ENCODE measurements around the gene ZFP36L2. TPM values are rescaled to one million over a fixed set of nuclear protein-coding genes. Genes with fewer than 3 reads are reported as not detected.
A peak's percentile ranks its signal among the peaks of the same experiment; 100 is the strongest.

The ZFP36L2 gene
- total and polyA plus RNA-seq, 10 of the 15 experiments (the other 5 are each of a cell fraction or from before 2014, with no cell fraction given) = 4.3 to 64.9 (median 19.5) TPM

- FAIRE-seq = peak; percentile 71
- ATAC-seq = peak; percentile 76
- in situ Hi-C loops (cut with MboI) = no loop called here
- Histone ChIP-seq H4K20me1 (ENCODE audit: control insufficient read depth, insufficient read depth) (no peaks in the 10 kb centered on the region), H2AFZ (ENCODE audit: control insufficient read depth, low read depth, low read length) (peak overlapping the region; percentile 66), H3K79me2 (ENCODE audit: control insufficient read depth, insufficient read depth, low read length) (no peaks in the 10 kb centered on the region), H3K9ac (ENCODE audit: control insufficient read depth, insufficient read depth, low read length) (peak overlapping the region; percentile 51), H3K4me2 (ENCODE audit: control insufficient read depth, insufficient read depth) (peak overlapping the region; percentile 71), H3K27me3 (replicated peaks in 1 of 2; ENCODE audit: control insufficient read depth in 2 of 2, insufficient read depth in 2 of 2, low read length in 1 of 2) (no peaks in the 10 kb centered on the region), H3K4me1 (ENCODE audit: control insufficient read depth, insufficient read depth, low read length) (peaks cover 17% of the 10 kb centered on the region), H3K9me3 (replicated peaks; ENCODE audit: control insufficient read depth, insufficient read depth, low read length) (no peaks in the 10 kb centered on the region), H3K27ac (ENCODE audit: control insufficient read depth, insufficient read depth) (peak overlapping the region; percentile 70), H3K36me3 (ENCODE audit: control insufficient read depth in 2 of 2, insufficient read depth in 2 of 2, low read length in 1 of 2) (no peaks in the 10 kb centered on the region; a peak in 2 of 4 replicates), H3K4me3 (no peak overlapping the region)
- intact Hi-C loops (cut with micrococcal nuclease; ENCODE audit: unreplicated experiment) = no loop called here
- ChIA-PET POLR2A (interaction anchor here (0.5 to 1.0 kb wide), 4 partner anchors 16 to 141 kb away, joined by 3 to 4 read pairs (median 4); no protein-coding TSS in a partner anchor), RAD21 (ENCODE audit: unreplicated experiment) (interaction anchor here (0.7 to 3.2 kb wide), 15 partner anchors 11 to 381 kb away, joined by 3 to 19 read pairs (median 3); partner anchors contain the start of gene ZFP36L2), CTCF (interaction anchor here (0.6 to 6.4 kb wide), 13 partner anchors 10 to 320 kb away, joined by 3 to 43 read pairs (median 3); no protein-coding TSS in a partner anchor), SMC1A (ENCODE audit: uncharacterized antibody, unreplicated experiment) (interaction anchor here (0.6 to 3.9 kb wide), 15 partner anchors 11 to 295 kb away, joined by 3 to 29 read pairs (median 4); no protein-coding TSS in a partner anchor)
- no peak for DNase-seq (ENCODE audit: low read depth, low spot score)
- no TSS peak for BruUV-seq (replicated peaks)
- 54% methylated on average over 13 of the region's 13 CpGs for WGBS (ENCODE audit: insufficient coverage, insufficient replicate concordance, low lambda C conversion rate, missing lambda C conversion rate)
- TF ChIP-seq IRF4 (IDR thresholded peaks at IDR 0.05; ENCODE audit: low read depth, low read length) (no peak), IKZF1 (conservative IDR thresholded peaks at IDR 0.05) (peak; percentile 36; the same call in 1 of the 2 replicates), ATF7 (IDR thresholded peaks at IDR 0.05; ENCODE audit: low read depth) (peak; percentile 56; the same call in 1 of the 2 replicates), ZNF24 (IDR thresholded peaks at IDR 0.05) (peak; percentile 80), SMARCA5 (IDR thresholded peaks at IDR 0.05) (no peak), PAX5 (IDR thresholded peaks at IDR 0.05; ENCODE audit: borderline replicate concordance, low read depth, low read length) (no peak), CBX5 (IDR thresholded peaks at IDR 0.05; ENCODE audit: low read depth) (0 out of 2 replicates have a peak, but pooled peaks have one; percentile 38), SRF (IDR thresholded peaks at IDR 0.05; ENCODE audit: low read depth in 2 of 2, low read length in 2 of 2) (no peak), FOXK2 (IDR thresholded peaks at IDR 0.05) (no peak), CREM (IDR thresholded peaks at IDR 0.05; ENCODE audit: low read depth) (0 out of 2 replicates have a peak, but pooled peaks have one; percentile 14), GATAD2B (conservative IDR thresholded peaks at IDR 0.05; ENCODE audit: low read depth) (no peak), MTA2 (IDR thresholded peaks at IDR 0.05; ENCODE audit: low read depth) (0 out of 2 replicates have a peak, but pooled peaks have one; percentile 19), ETV6 (conservative IDR thresholded peaks at IDR 0.05 in 1 of 2, IDR thresholded peaks at IDR 0.05 in 1 of 2; ENCODE audit: borderline replicate concordance in 1 of 2, low read depth in 1 of 2) (0 out of 4 replicates have a peak, but pooled peaks of 1 of the 2 experiments have one; percentile 20), BRCA1 (IDR thresholded peaks at IDR 0.05; ENCODE audit: low read depth, low read length) (no peak), RUNX3 (IDR thresholded peaks at IDR 0.05; ENCODE audit: low read length) (no peak), IKZF2 (IDR thresholded peaks at IDR 0.05) (peak; percentile 26 to 27; a peak in 2 of 4 replicates), LARP7 (IDR thresholded peaks at IDR 0.05) (no peak), MLLT1 (IDR thresholded peaks at IDR 0.05) (peak; percentile 60; the same call in 1 of the 2 replicates), TCF12 (IDR thresholded peaks at IDR 0.05; ENCODE audit: low read depth, low read length) (0 out of 2 replicates have a peak, but pooled peaks have one; percentile 7)
- TF ChIP-seq, protein P1, sequence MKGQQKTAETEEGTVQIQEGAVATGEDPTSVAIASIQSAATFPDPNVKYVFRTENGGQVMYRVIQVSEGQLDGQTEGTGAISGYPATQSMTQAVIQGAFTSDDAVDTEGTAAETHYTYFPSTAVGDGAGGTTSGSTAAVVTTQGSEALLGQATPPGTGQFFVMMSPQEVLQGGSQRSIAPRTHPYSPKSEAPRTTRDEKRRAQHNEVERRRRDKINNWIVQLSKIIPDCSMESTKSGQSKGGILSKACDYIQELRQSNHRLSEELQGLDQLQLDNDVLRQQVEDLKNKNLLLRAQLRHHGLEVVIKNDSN (IDR thresholded peaks at IDR 0.05; ENCODE audit: borderline replicate concordance, extremely low read length, insufficient read depth, low read depth, low read length) = no peak
- TF ChIP-seq, protein P2, sequence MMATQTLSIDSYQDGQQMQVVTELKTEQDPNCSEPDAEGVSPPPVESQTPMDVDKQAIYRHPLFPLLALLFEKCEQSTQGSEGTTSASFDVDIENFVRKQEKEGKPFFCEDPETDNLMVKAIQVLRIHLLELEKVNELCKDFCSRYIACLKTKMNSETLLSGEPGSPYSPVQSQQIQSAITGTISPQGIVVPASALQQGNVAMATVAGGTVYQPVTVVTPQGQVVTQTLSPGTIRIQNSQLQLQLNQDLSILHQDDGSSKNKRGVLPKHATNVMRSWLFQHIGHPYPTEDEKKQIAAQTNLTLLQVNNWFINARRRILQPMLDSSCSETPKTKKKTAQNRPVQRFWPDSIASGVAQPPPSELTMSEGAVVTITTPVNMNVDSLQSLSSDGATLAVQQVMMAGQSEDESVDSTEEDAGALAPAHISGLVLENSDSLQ (IDR thresholded peaks at IDR 0.05) = peak; percentile 53; the same call in 1 of the 2 replicates
Measured at GRCh38 chr2:43239981-43240765, 13.8 kb upstream of the ZFP36L2 start.
